SK-N-SH (cell line): Measurements from ENCODE around the gene LTBP2. TPM values are rescaled to one million over a fixed set of nuclear protein-coding genes. Genes with fewer than 3 reads are reported as not detected.

ENCODE experiments used
- CTCF ChIA-PET: fragments of 300-600, 350-600 bp; formaldehyde crosslinking; extraction: SDS; loops from one replicate; lab custom pipeline; 2021; lab: Yijun Ruan, JAX
- POLR2A ChIA-PET: fragments of 350-600 bp; sonication (Branson Sonifier 250); formaldehyde crosslinking; extraction: SDS; loops from one replicate; lab custom pipeline; 2020; ENCODE audit warnings: antibody characterized with exemption, inconsistent platforms; lab: Yijun Ruan, JAX
- DNase-seq: peaks from one replicate; pipeline ENCODE4 v3.0.0; 2012
- H2AFZ ChIP-seq: fragments of 200-600 bp; sonication (generic); 2 replicates; pipeline ENCODE4 v1.8.1; 2016; ENCODE audit warnings: antibody characterized with exemption, mild to moderate bottlenecking, low read depth
- H3F3A ChIP-seq: fragments of 200-600 bp; sonication (generic); replicated peaks from 2 replicates; pipeline ENCODE3; 2016; ENCODE audit warnings: antibody characterized with exemption, mild to moderate bottlenecking; ENCODE audit not compliant: insufficient read depth
- H3K27ac ChIP-seq, 2 experiments: fragments of 200-500 bp in 1 of 2; fragments of 200-600 bp in 1 of 2; sonication (Bioruptor generic) in 1 of 2; sonication (generic), shearing (Covaris generic) in 1 of 2; 2 replicates each; pipeline versions ENCODE4 v1.5.1 to v1.6.1; 2014 to 2016; ENCODE audit warnings: low read depth in 2 of 2, inconsistent platforms in 1 of 2, low read length in 1 of 2, mild to moderate bottlenecking in 1 of 2, mixed read lengths in 1 of 2
- H3K27me3 ChIP-seq: fragments of 200-600 bp; sonication (generic), shearing (Covaris generic); 2 replicates; pipeline ENCODE4 v1.6.1; 2016; ENCODE audit warnings: mixed run types; ENCODE audit not compliant: insufficient read depth
- H3K36me3 ChIP-seq, 2 experiments: fragments of 200-500 bp in 1 of 2; fragments of 200-600 bp in 1 of 2; sonication (Bioruptor generic) in 1 of 2; sonication (generic) in 1 of 2; replicated peaks in 1 of 2; 2 replicates each; pipeline versions ENCODE3 to v1.5.1; 2014 to 2016; ENCODE audit warnings: low read length in 1 of 2, mild to moderate bottlenecking in 1 of 2; ENCODE audit not compliant: insufficient read depth in 2 of 2, control insufficient read depth in 1 of 2
- H3K4me1 ChIP-seq, 2 experiments: fragments of 200-500 bp in 1 of 2; fragments of 200-600 bp in 1 of 2; sonication (Bioruptor generic) in 1 of 2; sonication (generic), shearing (Covaris generic) in 1 of 2; 2 replicates each; pipeline versions ENCODE4 v1.5.1 to v1.6.1; 2014 to 2016; ENCODE audit warnings: low read depth in 1 of 2, low read length in 1 of 2, mixed run types in 1 of 2; ENCODE audit not compliant: insufficient read depth in 2 of 2, control insufficient read depth in 1 of 2
- H3K4me2 ChIP-seq: fragments of 200-600 bp; sonication (generic), shearing (Covaris generic); 2 replicates; pipeline ENCODE4 v1.6.1; 2017; ENCODE audit warnings: mixed run types
- H3K4me3 ChIP-seq, 2 experiments: fragments of 200-500 bp in 1 of 2; fragments of 200-600 bp in 1 of 2; sonication (Bioruptor generic) in 1 of 2; sonication (generic), shearing (Covaris generic) in 1 of 2; 2 replicates each; pipeline versions ENCODE4 v1.5.1 to v1.8.1; 2014 to 2016; ENCODE audit warnings: low read depth in 2 of 2, inconsistent platforms in 1 of 2, low read length in 1 of 2, mild to moderate bottlenecking in 1 of 2, mixed read lengths in 1 of 2, moderate library complexity in 1 of 2
- H3K79me2 ChIP-seq: fragments of 200-600 bp; sonication (generic); 2 replicates; pipeline ENCODE4 v1.8.1; 2017; ENCODE audit warnings: mild to moderate bottlenecking; ENCODE audit not compliant: insufficient read depth
- H3K9ac ChIP-seq: fragments of 200-600 bp; sonication (generic); 2 replicates; pipeline ENCODE4 v1.6.1; 2017; ENCODE audit warnings: mixed run types
- H3K9me2 ChIP-seq: fragments of 200-600 bp; sonication (generic); 2 replicates; pipeline ENCODE4 v1.6.1; 2017; ENCODE audit warnings: mixed run types
- H3K9me3 ChIP-seq: fragments of 200-600 bp; sonication (generic); 2 replicates; pipeline ENCODE4 v1.6.1; 2017; ENCODE audit warnings: mixed run types, mild to moderate bottlenecking, moderate library complexity
- H4K20me1 ChIP-seq: fragments of 200-600 bp; sonication (generic); 2 replicates; pipeline ENCODE4 v1.6.1; 2017; ENCODE audit warnings: mild to moderate bottlenecking, mixed run types; ENCODE audit not compliant: insufficient read depth
- CHD2 ChIP-seq: fragments of 150-350 bp; IDR thresholded peaks from 2 replicates; pipeline ENCODE4 v1.6.1; 2018; ENCODE audit warnings: low read length; ENCODE audit not compliant: partially characterized antibody
- CTCF ChIP-seq: fragments of 200-600 bp; sonication (generic); IDR thresholded peaks from 2 replicates; pipeline ENCODE4 v1.6.1; 2017; ENCODE audit warnings: antibody characterized with exemption, mild to moderate bottlenecking, moderate library complexity
- EP300 ChIP-seq, 2 experiments: IDR thresholded peaks; 2 replicates each; pipeline versions ENCODE4 v1.4.0 to v1.6.1; 2012; ENCODE audit warnings: borderline replicate concordance in 1 of 2, low read depth in 1 of 2, low read length in 1 of 2
- FOSL2 ChIP-seq: IDR thresholded peaks from 2 replicates; pipeline ENCODE4 v1.4.0; 2012; ENCODE audit warnings: low read depth, mild to moderate bottlenecking, moderate library complexity, borderline replicate concordance
- FOXM1 ChIP-seq: IDR thresholded peaks from 2 replicates; pipeline ENCODE4 v1.4.0; 2012; ENCODE audit warnings: low read depth, mild to moderate bottlenecking
- JUND ChIP-seq: IDR thresholded peaks from 2 replicates; pipeline ENCODE4 v1.4.0; 2012
- NRF1 ChIP-seq: IDR thresholded peaks from 2 replicates; pipeline ENCODE4 v1.6.1; 2012; ENCODE audit warnings: low read depth, mild to moderate bottlenecking, low read length
- POLR2AphosphoS5 ChIP-seq: IDR thresholded peaks from 2 replicates; pipeline ENCODE4 v1.6.1; 2012; ENCODE audit warnings: low read depth, low read length
- RAD21 ChIP-seq: IDR thresholded peaks from 2 replicates; pipeline ENCODE4 v1.6.1; 2012; ENCODE audit warnings: mild to moderate bottlenecking, low read length
- RCOR1 ChIP-seq: fragments of 150-350 bp; IDR thresholded peaks from 2 replicates; pipeline ENCODE4 v1.6.1; 2017; ENCODE audit warnings: antibody characterized with exemption, low read length
- RFX5 ChIP-seq: IDR thresholded peaks from 2 replicates; pipeline ENCODE4 v1.6.1; 2012; ENCODE audit warnings: mild to moderate bottlenecking, improper control_type of control experiment, low read length
- SIN3A ChIP-seq: IDR thresholded peaks from 2 replicates; pipeline ENCODE4 v1.6.1; 2012; ENCODE audit warnings: low read depth, mild to moderate bottlenecking, low read length, moderate library complexity, borderline replicate concordance
- TAF1 ChIP-seq: IDR thresholded peaks from 2 replicates; pipeline ENCODE4 v1.6.1; 2012; ENCODE audit warnings: low read depth, mild to moderate bottlenecking, low read length, moderate library complexity, borderline replicate concordance
- TCF12 ChIP-seq: IDR thresholded peaks from 2 replicates; pipeline ENCODE4 v1.4.0; 2012
- TEAD4 ChIP-seq: IDR thresholded peaks from 2 replicates; pipeline ENCODE4 v1.4.0; 2012; ENCODE audit warnings: mild to moderate bottlenecking, borderline replicate concordance; ENCODE audit not compliant: insufficient read depth
- USF2 ChIP-seq: fragments of 150-350 bp; IDR thresholded peaks from 2 replicates; pipeline ENCODE4 v1.6.1; 2017; ENCODE audit warnings: antibody characterized with exemption, low read length, low read depth, borderline replicate concordance
- YY1 ChIP-seq: IDR thresholded peaks from 2 replicates; pipeline ENCODE4 v1.4.0; 2012; ENCODE audit warnings: low read depth, mild to moderate bottlenecking
- ZBTB33 ChIP-seq: IDR thresholded peaks from 2 replicates; pipeline ENCODE4 v1.4.0; 2012; ENCODE audit warnings: low read depth, borderline replicate concordance
- WGBS: methylation state at CpG from one replicate; pipeline ENCODE4 v1.1.6; 2017; ENCODE audit warnings: low lambda C conversion rate; 5-methylcytosine and 5-hydroxymethylcytosine counted together
- polyA plus RNA-seq, 3 experiments: library from polyadenylated mRNA; depleted of rRNA; stranded (reverse); fragments of >200 nt; gene quantifications; 2 replicates each; pipeline ENCODE4 v1.2.3, GENCODE V29; 2012
- TF ChIP-seq, protein P1 (sequence below): IDR thresholded peaks from 2 replicates; pipeline ENCODE4 v1.4.0; 2012; ENCODE audit warnings: low read depth, borderline replicate concordance
- TF ChIP-seq, protein P2 (sequence below): IDR thresholded peaks from 2 replicates; pipeline ENCODE4 v1.4.0; 2012; ENCODE audit warnings: low read depth

Gene LTBP2
- polyA plus RNA-seq, 1 of the 3 experiments (the other 2 are of a cell fraction) = 58.8 TPM

- H3K79me2 ChIP-seq = no peaks in the 10 kb centered on the region
- POLR2A ChIA-PET = interaction anchor here (0.6 to 0.9 kb wide), 3 partner anchors 9 to 95 kb away, joined by 3 to 4 read pairs (median 3); no protein-coding TSS in a partner anchor
- H3K4me1 ChIP-seq = peaks cover 21 to 29% of the 10 kb centered on the region in 2 experiments
- no peaks in the 10 kb centered on the region for H3K9me2 ChIP-seq
- no peaks in the 10 kb centered on the region for H3K9me3 ChIP-seq
- DNase-seq = peak; percentile 44
- no peak overlapping the region for H3K9ac ChIP-seq
- 87% methylated on average over 11 of the region's 11 CpGs for WGBS
- H2AFZ ChIP-seq = no peak overlapping the region
- H3F3A ChIP-seq = peaks cover 15% of the 10 kb centered on the region
- H3K4me3 ChIP-seq = no peak overlapping the region
- H3K36me3 ChIP-seq = no peaks in the 10 kb centered on the region
- no peaks in the 10 kb centered on the region for H4K20me1 ChIP-seq
- CTCF ChIA-PET = interaction anchor here (0.9 to 3.6 kb wide), 5 partner anchors 9 to 147 kb away, joined by 3 to 17 read pairs (median 5); partner anchors contain the start of gene LTBP2
- no peak overlapping the region for H3K4me2 ChIP-seq
- TF ChIP-seq TEAD4 (no peak), POLR2AphosphoS5 (peak; percentile 18; the same call in 1 of the 2 replicates)
- TF ChIP-seq, all 33 proteins: peak for 1
- Histone ChIP-seq H3K27me3 (no peaks in the 10 kb centered on the region), H3K27ac (peak overlapping the region in 1 of 2 experiments; percentile 67; a peak in 2 of 4 replicates)
Observed at GRCh38 chr14:74647061-74647677, 35.1 kb upstream of the LTBP2 start.

DNA sequence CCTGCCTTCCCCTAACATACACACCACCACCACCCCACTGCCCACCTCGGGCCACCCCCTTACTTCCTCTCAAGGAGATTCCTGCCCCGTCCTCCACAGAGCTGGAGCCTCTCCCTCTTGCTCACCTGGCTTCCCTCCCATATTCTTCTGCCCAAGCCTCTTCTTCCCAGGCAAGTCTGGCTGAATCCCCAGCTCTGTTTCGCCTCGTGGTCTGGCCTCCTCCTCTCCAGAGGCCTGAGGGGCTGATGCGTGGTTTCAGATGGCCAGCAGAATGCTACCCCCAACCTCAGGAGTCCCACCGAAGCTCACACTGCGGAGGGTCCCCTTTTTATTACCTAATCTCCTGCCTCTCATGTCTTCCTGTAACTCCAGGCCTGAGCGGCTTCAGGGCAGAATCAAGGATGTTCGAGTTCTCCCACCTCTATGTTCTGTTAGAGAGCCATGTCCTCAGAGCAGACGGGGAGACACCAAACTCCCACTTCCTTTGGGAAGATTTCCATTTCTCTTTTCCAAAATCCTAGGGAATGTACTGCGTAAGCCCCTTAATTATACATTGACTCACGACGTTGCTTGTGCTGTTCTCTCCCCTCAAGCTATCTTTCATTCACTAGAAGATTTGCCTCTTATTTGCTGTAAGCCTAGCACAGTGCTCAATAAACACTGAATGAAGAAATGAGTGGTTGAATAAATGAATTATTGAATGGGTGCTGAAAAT lies 33.9 kb upstream of the LTBP2 start:
- peaks cover 21 to 29% of the 10 kb centered on the region in 2 experiments for H3K4me1 ChIP-seq
- no peaks in the 10 kb centered on the region for H3K9me2 ChIP-seq
- H4K20me1 ChIP-seq = no peaks in the 10 kb centered on the region
- DNase-seq = no peak
- no peak overlapping the region for H3K27ac ChIP-seq
- no peak overlapping the region for H2AFZ ChIP-seq
- no peaks in the 10 kb centered on the region for H3K27me3 ChIP-seq
- no peaks in the 10 kb centered on the region for H3K79me2 ChIP-seq
- no peak overlapping the region for H3K4me2 ChIP-seq
- no peak overlapping the region for H3K4me3 ChIP-seq
- no peak overlapping the region for H3K9ac ChIP-seq
- TF ChIP-seq RCOR1 (no peak), CHD2 (no peak), SIN3A (no peak), USF2 (no peak), EP300 (IDR thresholded peaks at IDR 0.05; ENCODE audit: borderline replicate concordance in 1 of 2, low read depth in 1 of 2, low read length in 1 of 2) (no peak), TAF1 (no peak), ZBTB33 (no peak), TCF12 (no peak), CTCF (no peak), RAD21 (no peak), FOSL2 (no peak), YY1 (no peak), NRF1 (no peak), FOXM1 (no peak), JUND (no peak), RFX5 (no peak)
- TF ChIP-seq, protein P1, sequence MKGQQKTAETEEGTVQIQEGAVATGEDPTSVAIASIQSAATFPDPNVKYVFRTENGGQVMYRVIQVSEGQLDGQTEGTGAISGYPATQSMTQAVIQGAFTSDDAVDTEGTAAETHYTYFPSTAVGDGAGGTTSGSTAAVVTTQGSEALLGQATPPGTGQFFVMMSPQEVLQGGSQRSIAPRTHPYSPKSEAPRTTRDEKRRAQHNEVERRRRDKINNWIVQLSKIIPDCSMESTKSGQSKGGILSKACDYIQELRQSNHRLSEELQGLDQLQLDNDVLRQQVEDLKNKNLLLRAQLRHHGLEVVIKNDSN = no peak
- TF ChIP-seq, protein P2, sequence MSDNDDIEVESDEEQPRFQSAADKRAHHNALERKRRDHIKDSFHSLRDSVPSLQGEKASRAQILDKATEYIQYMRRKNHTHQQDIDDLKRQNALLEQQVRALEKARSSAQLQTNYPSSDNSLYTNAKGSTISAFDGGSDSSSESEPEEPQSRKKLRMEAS = no peak
- no peaks in the 10 kb centered on the region for H3K36me3 ChIP-seq
- ChIA-PET POLR2A (no interaction called here), CTCF (interaction anchor here (0.7 to 3.6 kb wide), 4 partner anchors 30 to 167 kb away, joined by 3 to 17 read pairs (median 4); partner anchors contain the start of gene LTBP2)
- no peaks in the 10 kb centered on the region for H3K9me3 ChIP-seq
- 94% methylated on average over 13 of the region's 13 CpGs for WGBS
- peaks cover 15% of the 10 kb centered on the region for H3F3A ChIP-seq
